ENCODE results near the gene NME4. TPM values are rescaled to one million over a fixed set of nuclear protein-coding genes. Genes with fewer than 3 reads are reported as not detected.

The NME4 gene
- total RNA-seq, 2 experiments from 2014 or later, result 22.9 to 24.2 TPM

DNA sequence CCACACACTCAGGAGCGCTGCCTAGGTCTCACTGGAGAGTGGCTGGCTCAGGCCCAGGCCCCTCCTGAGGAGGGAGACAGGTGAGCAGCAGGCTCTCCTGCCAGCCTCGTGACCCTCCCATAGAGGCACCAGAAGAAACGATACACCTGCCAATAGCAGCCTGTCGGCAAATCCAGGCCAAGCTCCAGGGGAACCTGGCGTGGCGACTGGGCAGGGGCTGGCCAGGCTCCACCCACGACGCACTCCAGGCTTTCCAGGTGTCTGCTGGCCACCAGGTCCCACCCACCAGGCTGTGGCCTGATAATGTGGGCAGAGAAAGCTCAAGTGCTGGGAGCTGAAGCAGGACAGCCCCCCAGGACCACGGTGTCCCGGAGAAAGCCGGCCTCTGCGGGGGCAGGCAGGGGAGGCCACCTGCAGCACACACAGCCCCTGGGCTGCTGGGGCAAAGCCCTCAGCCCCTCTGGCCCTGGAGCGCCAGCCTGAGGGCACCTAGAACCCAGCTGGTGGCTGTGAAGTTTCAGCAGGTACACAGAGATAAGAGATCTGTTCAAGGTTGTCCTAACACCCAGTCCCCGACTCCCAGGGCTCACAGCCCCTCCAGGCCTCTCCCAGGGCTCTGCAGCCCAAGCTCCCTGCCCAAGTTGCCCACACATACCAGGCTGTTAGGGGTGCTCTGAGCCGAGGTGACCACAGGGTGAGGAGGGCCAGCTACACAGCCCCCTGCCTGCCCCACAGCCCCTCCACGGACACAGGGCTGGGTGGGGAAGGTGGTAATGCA, 17.6 kb upstream of the NME4 start:
- Mint-ChIP-seq H3K9me3 (no peaks in the 10 kb centered on the region), H3K4me3 (peak overlapping the region; percentile 70), H3K4me1 (ENCODE audit: low read depth) (peaks cover 28% of the 10 kb centered on the region), H3K27ac (peak overlapping the region; percentile 71), H3K36me3 (ENCODE audit: low read depth) (no peaks in the 10 kb centered on the region), H3K27me3 (no peaks in the 10 kb centered on the region)
- DNase-seq (no peak), ATAC-seq (no peak)
- no peak for TF ChIP-seq CTCF (IDR thresholded peaks at IDR 0.05)
- POLR2A ChIA-PET, result interaction anchor here (0.8 kb wide), 1 partner anchor 16 kb away, joined by 4 read pairs; no protein-coding TSS in a partner anchor
- CTCF ChIA-PET, result no interaction called here
- intact Hi-C loops (cut with micrococcal nuclease), result no loop called here

GRCh38 chr16:379961-380761, 16.8 kb upstream of the NME4 start:
- Mint-ChIP-seq H3K27me3 (no peaks in the 10 kb centered on the region), H3K27ac (peak overlapping the region; percentile 71), H3K4me1 (ENCODE audit: low read depth) (peaks cover 28% of the 10 kb centered on the region), H3K9me3 (no peaks in the 10 kb centered on the region), H3K4me3 (peak overlapping the region; percentile 70), H3K36me3 (ENCODE audit: low read depth) (no peaks in the 10 kb centered on the region)
- DNase-seq (peak; percentile 58), ATAC-seq (no peak)
- ChIA-PET CTCF (no interaction called here), POLR2A (interaction anchor here (0.8 to 1.2 kb wide), 5 partner anchors 8 to 146 kb away, joined by 3 to 6 read pairs (median 4); no protein-coding TSS in a partner anchor)
- intact Hi-C loops (cut with micrococcal nuclease), result no loop called here
- TF ChIP-seq CTCF (IDR thresholded peaks at IDR 0.05), result no peak

DNA sequence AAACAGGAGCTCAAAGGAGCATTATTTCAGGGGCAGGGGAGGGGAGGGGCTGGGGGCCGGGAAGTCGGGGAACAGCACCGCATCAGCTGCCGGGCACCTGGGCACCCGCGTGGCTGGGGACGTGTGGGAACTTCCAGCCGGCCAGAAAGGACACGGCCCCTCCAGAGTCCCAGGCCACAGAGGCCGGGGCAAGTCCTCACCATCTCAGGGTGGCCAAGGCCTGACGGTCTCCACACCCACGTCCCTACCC, 16.3 kb upstream of the NME4 start:
- Mint-ChIP-seq H3K36me3 (ENCODE audit: low read depth) (no peaks in the 10 kb centered on the region), H3K4me1 (ENCODE audit: low read depth) (peaks cover 28% of the 10 kb centered on the region), H3K27me3 (no peaks in the 10 kb centered on the region), H3K4me3 (peak overlapping the region; percentile 70), H3K27ac (no peak overlapping the region), H3K9me3 (no peaks in the 10 kb centered on the region)
- TF ChIP-seq CTCF (IDR thresholded peaks at IDR 0.05), result no peak
- POLR2A ChIA-PET, result interaction anchor here (0.8 to 2.3 kb wide), 6 partner anchors 9 to 152 kb away, joined by 3 to 7 read pairs (median 4); partner anchors contain the start of gene LUC7L
- DNase-seq, result no peak
- no peak for ATAC-seq
- CTCF ChIA-PET, result no interaction called here
- intact Hi-C loops (cut with micrococcal nuclease), result no loop called here

GRCh38 chr16:381012-381788, 15.8 kb upstream of the NME4 start:
- Mint-ChIP-seq H3K27me3 (no peaks in the 10 kb centered on the region), H3K4me3 (peak overlapping the region; percentile 70), H3K36me3 (ENCODE audit: low read depth) (no peaks in the 10 kb centered on the region), H3K4me1 (ENCODE audit: low read depth) (peaks cover 28% of the 10 kb centered on the region), H3K9me3 (no peaks in the 10 kb centered on the region), H3K27ac (no peak overlapping the region)
- no peak for DNase-seq
- intact Hi-C loops (cut with micrococcal nuclease), result no loop called here
- ChIA-PET POLR2A (interaction anchor here (0.6 to 2.3 kb wide), 7 partner anchors 9 to 163 kb away, joined by 3 to 7 read pairs (median 3); partner anchors contain the start of gene LUC7L), CTCF (no interaction called here)
- no peak for TF ChIP-seq CTCF (IDR thresholded peaks at IDR 0.05)
- peak; percentile 28 for ATAC-seq
